B cell (primary cell): ENCODE results near the gene ACTC1.

Experiments used
- CTCF ChIP-seq: fragments of 200-600 bp; IDR thresholded peaks from one replicate; pipeline ENCODE4 v1.8.0; 2022; ENCODE audit warnings: antibody characterized with exemption, mild to moderate bottlenecking
- EZH2 ChIP-seq: IDR thresholded peaks from 2 replicates; pipeline ENCODE4 v1.6.1; 2012; ENCODE audit warnings: borderline replicate concordance, low read depth, mild to moderate bottlenecking, moderate library complexity, low read length; ENCODE audit not compliant: insufficient read depth, poor library complexity, severe bottlenecking

DNA sequence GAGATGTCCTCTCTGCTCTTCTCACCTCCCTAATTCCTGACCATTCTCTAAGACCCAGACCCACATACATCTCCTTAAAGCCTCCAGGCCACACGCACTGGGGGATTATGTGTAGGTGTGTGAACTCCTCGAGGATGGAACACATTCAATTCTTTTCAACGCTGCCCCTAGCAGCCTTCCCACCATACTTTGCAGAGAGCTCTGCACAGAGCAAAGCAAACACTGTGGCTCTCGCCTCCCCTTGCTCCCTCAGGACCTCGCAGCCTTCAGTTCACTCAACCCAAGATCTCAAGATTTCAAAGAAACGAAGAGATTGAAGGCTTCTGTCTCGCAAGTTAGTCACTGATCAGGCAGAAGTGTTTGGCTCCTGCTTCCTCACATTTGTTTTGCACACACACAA is 6.0 kb downstream of the ACTC1 start:
- TF ChIP-seq CTCF (no peak), EZH2 (no peak)
